GM13977 (cell line): ENCODE results near the gene ARL11.

Experiments
- DNase-seq: peaks from one replicate; pipeline ENCODE4 v3.0.0; 2012; ENCODE audit warnings: low spot score
- in situ Hi-C: fragments of 300-500 bp; cut with MboI; formaldehyde crosslinking; loops from one replicate; pipeline ENCODE4 v1.12.0; 2022; ENCODE audit warnings: low sequenced_read_pairs, low pct_unique_long_range_greater_than_20kb, mixed read lengths, inconsistent platforms; ENCODE audit not compliant: unreplicated experiment
- TF ChIP-seq, protein P1 (sequence below): IDR thresholded peaks from 2 replicates; pipeline ENCODE4 v1.5.1; 2012; ENCODE audit warnings: mild to moderate bottlenecking, control low read depth; ENCODE audit not compliant: insufficient read depth; ENCODE audit errors: extremely low read depth, missing control alignments

ARL11 gene

GRCh38 chr13:49670828-49671227 lies 42.5 kb downstream of the ARL11 start:
- in situ Hi-C loops, result loop anchor here (25.0 kb wide), 1 partner anchor 1391 kb away; no protein-coding TSS in a partner anchor
- TF ChIP-seq, protein P1, sequence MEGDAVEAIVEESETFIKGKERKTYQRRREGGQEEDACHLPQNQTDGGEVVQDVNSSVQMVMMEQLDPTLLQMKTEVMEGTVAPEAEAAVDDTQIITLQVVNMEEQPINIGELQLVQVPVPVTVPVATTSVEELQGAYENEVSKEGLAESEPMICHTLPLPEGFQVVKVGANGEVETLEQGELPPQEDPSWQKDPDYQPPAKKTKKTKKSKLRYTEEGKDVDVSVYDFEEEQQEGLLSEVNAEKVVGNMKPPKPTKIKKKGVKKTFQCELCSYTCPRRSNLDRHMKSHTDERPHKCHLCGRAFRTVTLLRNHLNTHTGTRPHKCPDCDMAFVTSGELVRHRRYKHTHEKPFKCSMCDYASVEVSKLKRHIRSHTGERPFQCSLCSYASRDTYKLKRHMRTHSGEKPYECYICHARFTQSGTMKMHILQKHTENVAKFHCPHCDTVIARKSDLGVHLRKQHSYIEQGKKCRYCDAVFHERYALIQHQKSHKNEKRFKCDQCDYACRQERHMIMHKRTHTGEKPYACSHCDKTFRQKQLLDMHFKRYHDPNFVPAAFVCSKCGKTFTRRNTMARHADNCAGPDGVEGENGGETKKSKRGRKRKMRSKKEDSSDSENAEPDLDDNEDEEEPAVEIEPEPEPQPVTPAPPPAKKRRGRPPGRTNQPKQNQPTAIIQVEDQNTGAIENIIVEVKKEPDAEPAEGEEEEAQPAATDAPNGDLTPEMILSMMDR, result no peak
- no peak for DNase-seq

DNA sequence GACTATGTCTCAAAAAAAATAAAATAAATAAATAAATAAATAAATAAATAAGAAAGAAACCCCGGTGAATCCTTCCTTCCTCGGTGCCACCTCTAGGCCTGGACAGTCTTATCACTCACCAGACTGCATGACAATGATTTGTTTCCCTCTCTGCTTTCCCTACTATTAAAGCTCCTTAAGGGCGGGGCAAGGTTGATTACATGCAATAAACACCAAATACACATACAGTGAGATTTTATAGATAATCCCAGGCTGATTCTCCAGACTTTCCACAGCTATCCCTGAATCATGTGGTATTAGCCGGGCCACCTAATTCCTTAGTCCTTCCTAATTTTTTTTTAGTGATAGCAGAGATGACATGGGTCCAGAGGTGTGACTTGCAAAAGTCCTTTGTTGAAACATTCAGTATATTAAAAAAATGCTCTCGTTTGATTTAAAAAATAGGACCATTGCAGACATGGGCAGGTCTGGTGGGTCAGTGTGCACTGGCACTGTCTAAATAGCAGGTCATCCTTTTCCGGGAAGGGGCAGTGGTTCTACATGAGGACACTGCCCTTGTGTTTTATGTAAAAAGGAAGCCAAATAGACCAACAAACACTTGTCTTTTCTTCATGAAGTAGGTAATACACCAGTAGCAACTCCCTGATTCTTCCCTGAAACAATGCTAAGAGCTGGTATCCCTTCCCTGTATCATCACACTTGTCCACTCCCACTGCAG lies 48.4 kb downstream of the ARL11 start:
- TF ChIP-seq, protein P1, result no peak
- in situ Hi-C loops, result no loop called here
- no peak for DNase-seq

- TF ChIP-seq, protein P1, result no peak
- no peak for DNase-seq
- in situ Hi-C loops, result no loop called here
Measured at GRCh38 chr13:49678191-49678914, 50.0 kb downstream of the ARL11 start.

DNA sequence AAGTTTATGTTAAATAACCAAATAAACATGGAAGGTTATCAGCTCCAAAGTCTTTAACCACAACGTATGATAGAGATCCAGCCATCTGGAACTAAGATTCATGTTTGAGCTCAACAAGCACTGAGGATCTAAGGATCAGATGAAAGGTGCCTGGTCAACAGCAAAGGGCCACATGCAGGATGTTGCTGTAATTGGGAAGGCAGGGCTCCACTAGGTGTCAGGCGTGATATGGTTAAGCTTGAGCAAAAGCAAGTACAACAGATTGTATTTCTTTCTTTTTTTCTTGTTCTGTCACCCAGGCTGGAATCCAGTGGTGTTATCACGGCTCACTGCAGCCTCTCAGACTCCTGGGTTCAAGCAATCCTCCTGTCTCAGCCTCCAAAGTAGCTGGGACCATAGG lies 50.9 kb downstream of the ARL11 start:
- in situ Hi-C loops, result no loop called here
- TF ChIP-seq, protein P1, result peak; percentile 56
- peak; percentile 61 for DNase-seq

DNA sequence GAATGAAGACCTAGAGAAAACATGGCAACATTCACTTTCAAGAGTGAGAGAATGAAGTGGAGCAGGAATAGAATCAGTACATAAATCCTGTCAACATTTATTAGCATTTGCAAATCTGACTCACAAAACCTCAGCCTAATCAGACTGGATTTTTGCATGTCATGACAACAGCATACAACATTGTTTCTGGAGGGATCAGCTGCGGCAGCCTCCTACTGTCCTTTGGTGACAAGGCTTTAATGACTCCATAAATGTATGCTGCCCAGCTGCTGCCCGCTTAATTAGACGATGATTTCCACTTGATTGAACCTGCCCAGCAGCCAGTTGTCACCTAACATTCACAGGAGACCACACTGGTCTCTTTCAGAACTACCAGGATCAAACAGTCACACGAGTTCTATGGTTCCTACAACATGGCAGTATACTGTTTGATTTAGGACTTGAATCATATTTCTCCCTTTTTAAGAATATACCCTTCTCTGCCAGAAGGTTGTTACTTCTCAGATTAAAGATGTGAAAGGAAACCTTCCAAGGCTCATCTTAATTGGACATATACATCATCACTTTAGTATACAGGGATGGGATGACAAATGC lies 53.6 kb downstream of the ARL11 start:
- TF ChIP-seq, protein P1, result no peak
- in situ Hi-C loops, result no loop called here
- DNase-seq, result no peak
